GM12875 (cell line): ENCODE measurements around the gene GPR45.

Experiments
- H3K4me3 ChIP-seq: one replicate; pipeline ENCODE4 v1.5.1; 2011; ENCODE audit warnings: low read depth, low read length, control low read depth
- CTCF ChIP-seq: IDR thresholded peaks from 2 replicates; pipeline ENCODE4 v1.5.1; 2011; ENCODE audit warnings: low read depth, mild to moderate bottlenecking, control low read depth, inconsistent platforms, low read length, moderate library complexity, borderline replicate concordance; ENCODE audit not compliant: insufficient read depth

Gene GPR45

DNA sequence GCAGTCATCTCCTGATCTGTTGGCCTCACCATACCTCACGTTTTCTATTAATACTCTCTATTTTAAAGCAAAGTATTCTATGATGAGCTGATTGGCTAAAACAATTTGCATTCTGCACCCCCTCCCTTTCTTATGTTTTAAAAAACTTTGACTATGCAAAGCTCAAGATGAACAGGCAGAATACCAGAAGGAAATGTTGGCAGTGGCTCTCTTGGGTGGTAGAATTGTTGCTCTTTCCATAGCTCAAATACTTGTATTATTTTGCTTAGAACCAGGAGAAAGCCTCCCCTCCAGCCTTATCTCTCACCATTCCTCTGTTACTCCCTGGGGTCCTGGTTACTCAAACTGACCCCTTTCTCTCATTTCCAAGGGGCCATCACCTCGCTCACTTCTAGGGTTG, 14.4 kb downstream of the GPR45 start:
- H3K4me3 ChIP-seq = no peak overlapping the region
- no peak for TF ChIP-seq CTCF

- no peak for TF ChIP-seq CTCF
- H3K4me3 ChIP-seq = no peak overlapping the region
Observed at GRCh38 chr2:105256431-105257047, 15.0 kb downstream of the GPR45 start.

- H3K4me3 ChIP-seq = no peak overlapping the region
- no peak for TF ChIP-seq CTCF
Observed at GRCh38 chr2:105257981-105258380, 16.4 kb downstream of the GPR45 start.

DNA sequence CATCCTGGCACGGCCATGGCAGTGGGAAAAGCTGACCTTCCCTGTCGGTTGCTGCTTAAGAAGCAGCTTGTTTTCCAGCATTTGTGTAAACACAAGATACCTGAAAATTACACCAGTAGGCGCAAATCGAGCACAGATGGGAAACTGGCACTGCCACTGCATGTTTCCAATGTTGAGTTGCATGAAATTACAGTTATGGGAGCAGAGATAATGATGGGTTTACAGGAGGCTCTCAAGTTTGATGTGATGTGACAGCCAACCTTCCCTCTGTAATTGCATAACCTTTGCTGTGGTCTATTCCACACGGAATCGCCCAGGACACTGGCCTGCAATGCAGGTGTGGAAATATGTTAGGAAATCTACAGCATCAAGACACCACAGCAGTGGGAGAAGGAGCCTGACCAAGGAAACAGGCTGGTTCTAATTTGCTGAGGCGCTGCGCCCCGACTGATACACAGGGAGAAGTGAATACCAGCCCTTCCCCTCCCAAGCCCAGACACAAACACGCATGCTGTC, 17.4 kb downstream of the GPR45 start:
- TF ChIP-seq CTCF = no peak
- H3K4me3 ChIP-seq = no peak overlapping the region

DNA sequence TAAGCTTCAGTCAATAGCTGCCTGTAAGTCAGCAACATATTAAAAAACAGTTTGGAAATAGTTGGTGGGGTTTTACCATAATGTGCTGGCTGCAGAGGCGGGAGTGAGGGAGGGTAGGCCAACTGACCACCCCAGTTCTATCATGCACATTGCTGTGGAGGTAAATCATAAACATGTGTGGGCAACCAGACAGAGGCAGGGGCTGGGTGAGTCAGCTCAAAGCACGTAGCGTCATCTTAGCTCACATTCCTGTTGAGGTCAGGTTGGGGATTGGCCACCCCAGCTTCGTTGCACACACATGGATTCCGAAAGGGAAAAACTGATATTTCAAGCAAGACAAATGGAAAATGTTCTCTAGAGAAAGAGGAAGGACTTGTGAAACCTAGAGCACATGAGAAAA, 19.5 kb downstream of the GPR45 start:
- H3K4me3 ChIP-seq = no peak overlapping the region

DNA sequence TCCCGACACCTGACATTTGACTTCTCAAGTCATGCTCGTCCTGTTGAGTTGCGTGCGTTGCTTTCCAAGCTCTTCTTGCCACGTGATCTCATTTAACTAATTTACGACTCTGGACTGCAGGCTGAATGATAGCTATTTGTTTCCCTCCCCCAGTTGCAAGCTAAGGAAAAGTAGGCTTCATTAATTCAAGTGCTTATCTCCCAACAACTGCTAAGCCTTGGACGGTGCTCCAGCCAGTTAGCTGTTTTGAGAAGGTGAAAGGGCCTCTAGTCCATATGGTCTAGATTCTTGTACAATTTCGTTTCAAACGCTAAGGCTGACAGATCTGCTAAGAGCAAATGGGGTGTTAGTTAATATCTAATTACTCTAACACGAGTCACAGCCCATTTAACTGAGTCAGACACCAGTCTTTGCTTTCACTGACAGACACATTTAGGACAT, 21.1 kb downstream of the GPR45 start:
- no peak overlapping the region for H3K4me3 ChIP-seq
- TF ChIP-seq CTCF = no peak

More for the DNA sequence above, 19.5 kb downstream of the GPR45 start:
- no peak for TF ChIP-seq CTCF

DNA sequence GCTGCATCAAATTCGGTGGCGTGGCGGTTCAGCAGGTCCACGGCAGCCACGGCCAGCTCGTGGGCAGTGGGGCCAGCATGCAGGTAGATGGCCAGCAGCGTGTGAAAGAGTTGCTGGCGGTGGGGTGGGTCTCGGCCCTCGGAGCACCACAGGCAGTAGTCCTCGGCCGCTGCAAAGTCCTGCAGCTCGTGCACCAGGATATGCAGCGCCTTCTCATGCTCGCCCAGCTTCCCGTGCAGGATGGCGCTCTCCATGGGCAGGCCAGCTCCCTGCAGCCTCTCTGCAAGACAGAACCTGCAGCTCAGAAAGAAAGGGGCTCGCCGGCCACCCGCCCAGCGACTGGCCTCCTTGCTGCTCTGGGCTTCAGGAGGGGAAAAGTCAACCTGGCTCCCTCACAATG, 27.9 kb downstream of the GPR45 start:
- TF ChIP-seq CTCF = no peak
- no peak overlapping the region for H3K4me3 ChIP-seq
